A549 treated with dexamethasone at 1 μM for 4 hours (cell line): ENCODE results near the gene MAPK10. TPM values are rescaled to one million over a fixed set of nuclear protein-coding genes. Genes with fewer than 3 reads are reported as not detected.

Experiments used
- total RNA-seq: library from RNA; stranded (reverse); fragments of 200-300 nt; extraction: Qiagen RNA extraction; gene quantifications from 5 replicates; pipeline ENCODE4 v1.2.3, GENCODE V29; 2022

The MAPK10 gene
- 0.27 to 0.75 TPM (median 0.47 TPM) in 5 replicates for total RNA-seq

DNA sequence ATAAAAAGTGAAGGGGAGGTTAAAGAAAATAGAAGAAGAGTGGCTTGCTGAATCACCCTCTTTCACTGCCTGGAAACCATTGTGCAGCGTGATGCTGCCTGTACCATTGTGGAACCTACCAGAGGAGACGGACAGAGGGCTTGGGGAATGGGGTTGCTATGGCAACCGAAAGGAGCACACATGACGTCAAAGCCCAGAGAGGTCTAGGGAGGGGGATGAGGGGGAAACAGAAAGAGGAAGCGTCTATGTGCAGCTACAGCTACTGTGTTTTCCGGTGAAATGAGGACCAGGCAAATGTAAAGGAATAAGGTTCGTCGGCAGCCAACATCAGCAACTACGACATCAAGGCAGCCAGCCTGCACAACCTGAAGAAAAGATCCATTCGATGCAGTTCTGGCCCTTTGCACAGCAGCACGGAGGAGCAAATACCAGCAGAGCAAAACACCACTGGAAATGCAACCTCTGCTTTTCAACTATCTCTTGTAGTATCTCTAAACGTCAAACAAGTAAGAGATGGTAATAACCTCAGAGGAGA, at the start of gene MAPK10:
Gene MAPK10, minus strand, starts transcription at position 110 of the 535 bp plus-strand sequence.

Other genes starting within 250 kb of the MAPK10 start
- gene PTPN13, start 234.3 kb upstream of the MAPK10 start, total RNA-seq, result 3.6 to 5.2 TPM (median 4.5 TPM) in 5 replicates